GM18517 (cell line): ENCODE measurements around the gene NACC2.

Experiments
- ATAC-seq: cut with Tn5 transposase; IDR thresholded peaks from one replicate; pipeline ENCODE4 v1.9.1; 2021; ENCODE audit warnings: mild to moderate bottlenecking, moderate library complexity; ENCODE audit not compliant: unreplicated experiment

NACC2 gene

GRCh38 chr9:136059321-136059791 is 35.7 kb downstream of the NACC2 start:
- ATAC-seq, result no peak

- ATAC-seq, result no peak
Measured at GRCh38 chr9:136058801-136059302, 36.2 kb downstream of the NACC2 start.

GRCh38 chr9:136058084-136058483 is 37.0 kb downstream of the NACC2 start:
- ATAC-seq, result no peak

- no peak for ATAC-seq
Measured at GRCh38 chr9:136057236-136058081, 37.6 kb downstream of the NACC2 start.

- ATAC-seq, result no peak
Measured at GRCh38 chr9:136056546-136057235, 38.4 kb downstream of the NACC2 start.

GRCh38 chr9:136055715-136056545 is 39.2 kb downstream of the NACC2 start:
- ATAC-seq, result no peak

- ATAC-seq, result no peak
Measured at GRCh38 chr9:136054798-136055714, 40.0 kb downstream of the NACC2 start.

GRCh38 chr9:136054146-136054545 is 40.9 kb downstream of the NACC2 start:
- no peak for ATAC-seq

- no peak for ATAC-seq
Measured at GRCh38 chr9:136053757-136054142, 41.3 kb downstream of the NACC2 start.

GRCh38 chr9:136052991-136053756 is 41.9 kb downstream of the NACC2 start:
- no peak for ATAC-seq

- no peak for ATAC-seq
Measured at GRCh38 chr9:136052472-136052880, 42.6 kb downstream of the NACC2 start.

- no peak for ATAC-seq
Measured at GRCh38 chr9:136051837-136052471, 43.1 kb downstream of the NACC2 start.

- no peak for ATAC-seq
Measured at GRCh38 chr9:136051453-136051836, 43.6 kb downstream of the NACC2 start.

GRCh38 chr9:136050701-136051452 is 44.2 kb downstream of the NACC2 start:
- no peak for ATAC-seq

GRCh38 chr9:136050266-136050700 is 44.8 kb downstream of the NACC2 start:
- ATAC-seq, result no peak

GRCh38 chr9:136049491-136050265 is 45.4 kb downstream of the NACC2 start:
- ATAC-seq, result no peak
